DND-41 (cell line): ENCODE measurements around the gene DLGAP1.

Source experiments
- ATAC-seq: fragments of 200-7000 bp; cut with Tn5 transposase; 3 replicates; pipeline ENCODE4 v1.9.1; 2021; ENCODE audit warnings: low read depth; ENCODE audit not compliant: insufficient read depth
- DNase-seq: peaks from one replicate; pipeline ENCODE4 v3.0.0-alpha.2; 2020
- H2AFZ ChIP-seq: 2 replicates; pipeline ENCODE4 v1.6.0; 2012; ENCODE audit warnings: low read depth, low read length
- H3K27ac ChIP-seq: 2 replicates; pipeline ENCODE4 v1.5.1; 2012; ENCODE audit warnings: low read length, inconsistent platforms
- H3K27me3 ChIP-seq: fragments of 200-600 bp; sonication (generic); 2 replicates; pipeline ENCODE4 v1.6.0; 2012; ENCODE audit warnings: low read length, mild to moderate bottlenecking, inconsistent platforms; ENCODE audit not compliant: insufficient read depth, poor library complexity
- H3K36me3 ChIP-seq: 2 replicates; pipeline ENCODE4 v1.5.1; 2012; ENCODE audit warnings: low read length, inconsistent platforms; ENCODE audit not compliant: insufficient read depth
- H3K4me1 ChIP-seq: 2 replicates; pipeline ENCODE4 v1.5.1; 2012; ENCODE audit warnings: mild to moderate bottlenecking, low read length; ENCODE audit not compliant: insufficient read depth
- H3K4me2 ChIP-seq: 2 replicates; pipeline ENCODE4 v1.6.0; 2012; ENCODE audit warnings: mild to moderate bottlenecking, moderate library complexity, low read length, inconsistent platforms; ENCODE audit not compliant: insufficient read depth
- H3K4me3 ChIP-seq, 2 experiments: fragments of 200-600 bp in 1 of 2; shearing (Covaris generic) in 1 of 2; 2 replicates each; pipeline ENCODE4 v1.5.1; 2012 to 2016; ENCODE audit warnings: inconsistent platforms in 2 of 2, low read length in 2 of 2, mild to moderate bottlenecking in 2 of 2, low read depth in 1 of 2, moderate library complexity in 1 of 2
- H3K79me2 ChIP-seq: 2 replicates; pipeline ENCODE4 v1.6.0; 2012; ENCODE audit warnings: low read length, inconsistent platforms; ENCODE audit not compliant: insufficient read depth
- H3K9ac ChIP-seq: 2 replicates; pipeline ENCODE4 v1.6.0; 2012; ENCODE audit warnings: low read depth, mild to moderate bottlenecking, inconsistent platforms, low read length, moderate library complexity
- H3K9me3 ChIP-seq: 2 replicates; pipeline ENCODE4 v1.5.1; 2012; ENCODE audit warnings: low read length, moderate library complexity, mild to moderate bottlenecking, inconsistent platforms; ENCODE audit not compliant: insufficient read depth, severe bottlenecking
- H4K20me1 ChIP-seq: 2 replicates; pipeline ENCODE4 v1.6.0; 2012; ENCODE audit warnings: low read length; ENCODE audit not compliant: insufficient read depth
- EZH2 ChIP-seq: IDR thresholded peaks from 3 replicates; pipeline ENCODE4 v1.6.1; 2012; ENCODE audit warnings: borderline replicate concordance, low read depth, mild to moderate bottlenecking, moderate library complexity, low read length, inconsistent platforms; ENCODE audit not compliant: severe bottlenecking
- TF ChIP-seq, protein P1 (sequence below): IDR thresholded peaks from 2 replicates; pipeline ENCODE4 v1.5.1; 2012; ENCODE audit warnings: borderline replicate concordance, low read length, moderate library complexity, mild to moderate bottlenecking; ENCODE audit not compliant: poor library complexity, severe bottlenecking; ENCODE audit errors: extremely low read depth

DLGAP1 gene

DNA sequence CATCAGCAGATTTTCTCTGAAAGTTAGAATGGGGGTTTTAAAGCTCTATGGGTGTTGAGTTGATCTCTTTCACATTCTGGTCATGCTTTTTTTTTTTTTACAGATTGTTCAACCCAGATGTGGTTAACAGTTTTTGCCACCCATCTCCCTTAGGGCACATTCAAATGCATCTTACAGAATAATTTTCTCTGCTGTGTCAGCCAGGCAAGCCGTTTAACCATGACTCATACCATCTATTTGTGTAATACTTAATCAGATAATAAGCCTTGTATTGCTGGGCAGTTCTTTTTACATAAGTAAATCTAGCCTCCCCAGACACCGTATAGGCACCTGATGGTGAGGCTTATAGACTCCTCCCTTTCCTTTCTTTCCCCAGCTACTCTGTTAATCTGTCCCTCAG lies 943.1 kb downstream of the DLGAP1 start:
- DNase-seq, result no peak
- H3K9ac ChIP-seq, result no peak overlapping the region
- no peak overlapping the region for H3K4me3 ChIP-seq
- H2AFZ ChIP-seq, result no peak overlapping the region
- TF ChIP-seq EZH2, result no peak
- TF ChIP-seq, protein P1, sequence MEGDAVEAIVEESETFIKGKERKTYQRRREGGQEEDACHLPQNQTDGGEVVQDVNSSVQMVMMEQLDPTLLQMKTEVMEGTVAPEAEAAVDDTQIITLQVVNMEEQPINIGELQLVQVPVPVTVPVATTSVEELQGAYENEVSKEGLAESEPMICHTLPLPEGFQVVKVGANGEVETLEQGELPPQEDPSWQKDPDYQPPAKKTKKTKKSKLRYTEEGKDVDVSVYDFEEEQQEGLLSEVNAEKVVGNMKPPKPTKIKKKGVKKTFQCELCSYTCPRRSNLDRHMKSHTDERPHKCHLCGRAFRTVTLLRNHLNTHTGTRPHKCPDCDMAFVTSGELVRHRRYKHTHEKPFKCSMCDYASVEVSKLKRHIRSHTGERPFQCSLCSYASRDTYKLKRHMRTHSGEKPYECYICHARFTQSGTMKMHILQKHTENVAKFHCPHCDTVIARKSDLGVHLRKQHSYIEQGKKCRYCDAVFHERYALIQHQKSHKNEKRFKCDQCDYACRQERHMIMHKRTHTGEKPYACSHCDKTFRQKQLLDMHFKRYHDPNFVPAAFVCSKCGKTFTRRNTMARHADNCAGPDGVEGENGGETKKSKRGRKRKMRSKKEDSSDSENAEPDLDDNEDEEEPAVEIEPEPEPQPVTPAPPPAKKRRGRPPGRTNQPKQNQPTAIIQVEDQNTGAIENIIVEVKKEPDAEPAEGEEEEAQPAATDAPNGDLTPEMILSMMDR, result no peak
- no peak overlapping the region for H3K27ac ChIP-seq
- no peaks in the 10 kb centered on the region for H3K4me1 ChIP-seq
- H3K79me2 ChIP-seq, result no peaks in the 10 kb centered on the region
- H4K20me1 ChIP-seq, result no peaks in the 10 kb centered on the region
- no peaks in the 10 kb centered on the region for H3K9me3 ChIP-seq
- peak; percentile 58 for ATAC-seq
- no peak overlapping the region for H3K4me2 ChIP-seq
- no peaks in the 10 kb centered on the region for H3K27me3 ChIP-seq
- no peaks in the 10 kb centered on the region for H3K36me3 ChIP-seq

DNA sequence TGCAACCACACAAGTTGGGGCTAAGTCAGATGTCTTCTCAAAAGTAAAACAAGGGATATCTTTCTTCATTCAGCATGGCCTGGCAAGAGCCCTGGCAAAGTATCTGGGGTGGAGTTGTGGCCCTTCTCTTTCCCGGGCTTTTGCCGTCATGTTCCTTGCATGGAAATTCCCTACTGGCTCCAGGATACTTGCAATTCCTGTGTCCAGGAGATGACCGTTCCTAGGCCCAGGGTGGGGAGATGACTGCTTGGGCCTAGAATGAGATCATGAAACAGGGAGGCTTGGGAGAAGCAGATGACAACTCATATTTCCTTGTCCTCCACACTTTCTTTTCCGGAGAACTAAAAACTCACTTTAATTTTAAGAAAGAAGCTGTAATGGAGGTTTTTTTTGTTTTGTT lies 944.2 kb downstream of the DLGAP1 start:
- Histone ChIP-seq H3K9ac (no peak overlapping the region), H3K9me3 (no peaks in the 10 kb centered on the region), H3K27me3 (no peaks in the 10 kb centered on the region), H4K20me1 (no peaks in the 10 kb centered on the region), H3K4me3 (no peak overlapping the region), H3K36me3 (no peaks in the 10 kb centered on the region), H3K4me2 (no peak overlapping the region), H2AFZ (no peak overlapping the region), H3K79me2 (no peaks in the 10 kb centered on the region), H3K27ac (no peak overlapping the region), H3K4me1 (no peaks in the 10 kb centered on the region)
- TF ChIP-seq, protein P1, result no peak
- no peak for TF ChIP-seq EZH2
- DNase-seq (no peak), ATAC-seq (no peak)

DNA sequence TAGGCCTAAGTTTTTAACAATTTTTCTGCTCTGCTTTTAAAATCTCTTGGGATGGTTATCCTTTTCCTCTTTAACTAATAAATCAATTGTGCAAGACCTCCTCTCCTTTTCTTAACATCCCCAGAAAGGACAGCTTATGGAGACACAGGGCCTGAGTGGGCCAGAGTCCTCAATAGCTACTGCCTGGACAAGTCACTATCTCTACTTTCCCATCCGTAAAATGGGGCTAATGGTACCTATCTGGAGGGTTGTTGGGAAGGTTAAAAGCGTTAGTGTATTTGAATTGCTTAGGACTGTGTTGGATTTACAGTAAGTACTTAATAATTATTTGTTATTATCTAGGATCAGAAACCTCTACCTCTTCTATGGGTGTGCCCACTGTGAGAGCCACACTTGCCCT lies 945.1 kb downstream of the DLGAP1 start:
- no peaks in the 10 kb centered on the region for H3K79me2 ChIP-seq
- H3K27me3 ChIP-seq, result no peaks in the 10 kb centered on the region
- no peak for TF ChIP-seq EZH2
- TF ChIP-seq, protein P1, result no peak
- H3K9ac ChIP-seq, result no peak overlapping the region
- no peak for DNase-seq
- H3K4me2 ChIP-seq, result no peak overlapping the region
- H2AFZ ChIP-seq, result no peak overlapping the region
- no peaks in the 10 kb centered on the region for H4K20me1 ChIP-seq
- no peaks in the 10 kb centered on the region for H3K4me1 ChIP-seq
- H3K36me3 ChIP-seq, result no peaks in the 10 kb centered on the region
- H3K4me3 ChIP-seq, result no peak overlapping the region
- no peaks in the 10 kb centered on the region for H3K9me3 ChIP-seq
- H3K27ac ChIP-seq, result no peak overlapping the region
- ATAC-seq, result no peak
